Neural cell (in vitro differentiated cells): Measurements from ENCODE around the gene MGAT4C.

Experiments used
- EP300 ChIP-seq: fragments of 450-650 bp; conservative IDR thresholded peaks from 2 replicates; pipeline ENCODE4 v1.6.1; 2014; ENCODE audit warnings: antibody characterized with exemption, mild to moderate bottlenecking, moderate library complexity; ENCODE audit not compliant: poor library complexity, severe bottlenecking
- EZH2 ChIP-seq: fragments of 200-600, 300-800 bp; shearing (Covaris generic), sonication (generic); IDR thresholded peaks from 2 replicates; pipeline ENCODE4 v1.6.1; 2014; ENCODE audit warnings: antibody characterized with exemption, low read length, borderline replicate concordance, mild to moderate bottlenecking; ENCODE audit not compliant: insufficient read depth, poor library complexity, severe bottlenecking
- MXI1 ChIP-seq: fragments of 450-650 bp; conservative IDR thresholded peaks from 2 replicates; pipeline ENCODE4 v1.6.1; 2014; ENCODE audit warnings: antibody characterized with exemption, mild to moderate bottlenecking; ENCODE audit not compliant: poor library complexity, severe bottlenecking
- POLR2AphosphoS5 ChIP-seq: IDR thresholded peaks from 2 replicates; pipeline ENCODE4 v1.6.1; 2012
- RAD21 ChIP-seq: fragments of 450-650 bp; conservative IDR thresholded peaks from 2 replicates; pipeline ENCODE4 v1.6.1; 2014; ENCODE audit warnings: antibody characterized with exemption, mild to moderate bottlenecking, moderate library complexity
- SMC3 ChIP-seq: fragments of 450-650 bp; conservative IDR thresholded peaks from 2 replicates; pipeline ENCODE4 v1.6.1; 2014; ENCODE audit warnings: antibody characterized with exemption, mild to moderate bottlenecking, moderate library complexity; ENCODE audit not compliant: poor library complexity
- TAF1 ChIP-seq: IDR thresholded peaks from 2 replicates; pipeline ENCODE4 v1.6.1; 2012; ENCODE audit warnings: low read depth
- TF ChIP-seq, protein P1 (sequence below): fragments of 450-650 bp; IDR thresholded peaks from 2 replicates; pipeline ENCODE4 v1.5.1; 2014; ENCODE audit warnings: antibody characterized with exemption, mild to moderate bottlenecking, moderate library complexity; ENCODE audit not compliant: poor library complexity, severe bottlenecking
- TF ChIP-seq, protein P2 (sequence below): IDR thresholded peaks from 2 replicates; pipeline ENCODE4 v1.6.1; 2012; ENCODE audit warnings: borderline replicate concordance

DNA sequence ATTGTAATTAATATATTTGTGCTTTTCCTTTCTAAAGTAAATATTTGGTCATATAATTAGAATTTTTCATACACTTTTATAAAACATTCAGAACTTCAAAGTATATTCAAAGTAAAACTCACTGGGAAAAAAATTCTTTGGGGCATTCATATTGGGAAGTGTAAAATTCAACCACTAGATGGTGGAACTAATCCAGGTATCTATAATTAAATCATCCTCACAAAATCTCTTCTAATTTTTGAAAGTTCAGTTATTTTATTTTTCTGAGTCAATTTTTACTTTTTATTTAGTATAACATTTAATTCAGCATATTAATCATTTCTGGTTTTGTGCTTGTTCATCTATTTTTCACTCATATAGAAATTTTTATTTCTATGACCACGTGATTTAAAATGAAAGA, 301.1 kb downstream of the MGAT4C start:
- TF ChIP-seq SMC3 (peak; percentile 78), POLR2AphosphoS5 (no peak), RAD21 (peak; percentile 78), EZH2 (no peak), EP300 (no peak), TAF1 (no peak), MXI1 (no peak)
- TF ChIP-seq, protein P1, sequence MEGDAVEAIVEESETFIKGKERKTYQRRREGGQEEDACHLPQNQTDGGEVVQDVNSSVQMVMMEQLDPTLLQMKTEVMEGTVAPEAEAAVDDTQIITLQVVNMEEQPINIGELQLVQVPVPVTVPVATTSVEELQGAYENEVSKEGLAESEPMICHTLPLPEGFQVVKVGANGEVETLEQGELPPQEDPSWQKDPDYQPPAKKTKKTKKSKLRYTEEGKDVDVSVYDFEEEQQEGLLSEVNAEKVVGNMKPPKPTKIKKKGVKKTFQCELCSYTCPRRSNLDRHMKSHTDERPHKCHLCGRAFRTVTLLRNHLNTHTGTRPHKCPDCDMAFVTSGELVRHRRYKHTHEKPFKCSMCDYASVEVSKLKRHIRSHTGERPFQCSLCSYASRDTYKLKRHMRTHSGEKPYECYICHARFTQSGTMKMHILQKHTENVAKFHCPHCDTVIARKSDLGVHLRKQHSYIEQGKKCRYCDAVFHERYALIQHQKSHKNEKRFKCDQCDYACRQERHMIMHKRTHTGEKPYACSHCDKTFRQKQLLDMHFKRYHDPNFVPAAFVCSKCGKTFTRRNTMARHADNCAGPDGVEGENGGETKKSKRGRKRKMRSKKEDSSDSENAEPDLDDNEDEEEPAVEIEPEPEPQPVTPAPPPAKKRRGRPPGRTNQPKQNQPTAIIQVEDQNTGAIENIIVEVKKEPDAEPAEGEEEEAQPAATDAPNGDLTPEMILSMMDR, result peak; percentile 66
- TF ChIP-seq, protein P2, sequence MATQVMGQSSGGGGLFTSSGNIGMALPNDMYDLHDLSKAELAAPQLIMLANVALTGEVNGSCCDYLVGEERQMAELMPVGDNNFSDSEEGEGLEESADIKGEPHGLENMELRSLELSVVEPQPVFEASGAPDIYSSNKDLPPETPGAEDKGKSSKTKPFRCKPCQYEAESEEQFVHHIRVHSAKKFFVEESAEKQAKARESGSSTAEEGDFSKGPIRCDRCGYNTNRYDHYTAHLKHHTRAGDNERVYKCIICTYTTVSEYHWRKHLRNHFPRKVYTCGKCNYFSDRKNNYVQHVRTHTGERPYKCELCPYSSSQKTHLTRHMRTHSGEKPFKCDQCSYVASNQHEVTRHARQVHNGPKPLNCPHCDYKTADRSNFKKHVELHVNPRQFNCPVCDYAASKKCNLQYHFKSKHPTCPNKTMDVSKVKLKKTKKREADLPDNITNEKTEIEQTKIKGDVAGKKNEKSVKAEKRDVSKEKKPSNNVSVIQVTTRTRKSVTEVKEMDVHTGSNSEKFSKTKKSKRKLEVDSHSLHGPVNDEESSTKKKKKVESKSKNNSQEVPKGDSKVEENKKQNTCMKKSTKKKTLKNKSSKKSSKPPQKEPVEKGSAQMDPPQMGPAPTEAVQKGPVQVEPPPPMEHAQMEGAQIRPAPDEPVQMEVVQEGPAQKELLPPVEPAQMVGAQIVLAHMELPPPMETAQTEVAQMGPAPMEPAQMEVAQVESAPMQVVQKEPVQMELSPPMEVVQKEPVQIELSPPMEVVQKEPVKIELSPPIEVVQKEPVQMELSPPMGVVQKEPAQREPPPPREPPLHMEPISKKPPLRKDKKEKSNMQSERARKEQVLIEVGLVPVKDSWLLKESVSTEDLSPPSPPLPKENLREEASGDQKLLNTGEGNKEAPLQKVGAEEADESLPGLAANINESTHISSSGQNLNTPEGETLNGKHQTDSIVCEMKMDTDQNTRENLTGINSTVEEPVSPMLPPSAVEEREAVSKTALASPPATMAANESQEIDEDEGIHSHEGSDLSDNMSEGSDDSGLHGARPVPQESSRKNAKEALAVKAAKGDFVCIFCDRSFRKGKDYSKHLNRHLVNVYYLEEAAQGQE, result no peak
